Fibroblast of gingiva (primary cell): Measurements from ENCODE around the gene LRP6.

Source experiments
- DNase-seq: peaks from one replicate; pipeline ENCODE4 v3.0.0-alpha.2; 2011; ENCODE audit warnings: low read depth

Gene LRP6

GRCh38 chr12:12072064-12072760 is 194.6 kb downstream of the LRP6 start:
- no peak for DNase-seq

DNA sequence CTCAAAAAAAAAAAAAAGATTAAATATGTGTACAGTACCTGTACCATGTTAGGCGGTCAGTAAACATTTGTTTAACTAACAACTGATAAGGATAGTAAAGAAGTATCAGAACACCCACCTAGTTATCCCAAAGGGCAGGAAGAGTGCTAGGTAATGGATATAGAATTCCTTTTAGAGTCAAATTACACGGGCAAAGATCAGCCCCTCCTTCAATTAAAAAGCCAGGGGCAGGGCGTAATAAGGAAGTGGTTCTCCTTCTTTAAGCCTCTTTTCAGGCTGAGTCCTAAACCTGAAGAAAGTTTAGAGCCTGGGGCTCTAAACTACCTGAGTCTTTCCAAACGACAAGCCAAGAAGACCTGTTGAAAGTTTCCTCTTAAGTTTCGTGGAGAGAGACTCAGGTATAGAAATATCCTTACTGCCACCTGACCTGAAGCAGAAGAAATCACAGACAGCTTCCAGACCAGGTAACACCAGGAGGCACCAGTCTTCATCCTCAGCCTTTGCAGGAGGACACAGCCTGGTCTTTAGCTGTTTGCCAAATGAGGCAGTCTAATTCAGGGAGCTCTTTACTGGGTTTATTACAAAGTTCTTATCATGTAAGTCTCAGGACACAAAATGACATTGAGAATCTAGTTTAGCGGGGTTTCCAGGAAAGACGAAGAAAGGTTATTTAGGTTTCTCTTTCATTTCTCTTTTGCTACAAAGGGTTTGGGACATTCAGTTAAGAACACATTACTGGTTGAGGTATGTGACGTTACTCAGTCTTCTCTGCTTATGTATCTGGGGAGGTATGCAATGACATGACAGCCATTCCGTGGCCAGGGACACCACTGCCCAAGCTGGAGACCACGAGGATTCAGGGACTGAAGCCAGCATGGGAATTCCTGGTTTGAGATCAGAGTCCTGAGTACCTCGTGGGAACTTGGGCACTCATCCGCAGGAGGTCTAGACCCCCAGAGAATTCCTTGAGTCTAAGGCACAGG is 195.9 kb downstream of the LRP6 start, which contains the start of gene BCL2L14:
BCL2L14 (plus strand) TSS at position 266 of the 983 bp plus-strand sequence. CDS start 8,367 bp downstream, outside the sequence.
- DNase-seq, result no peak

- DNase-seq, result no peak
These were observed 196.9 kb downstream of the LRP6 start for GRCh38 chr12:12069821-12070548.

- no peak for DNase-seq
These were observed 198.1 kb downstream of the LRP6 start for GRCh38 chr12:12068751-12069150.
